Stimulated activated CD8-positive, alpha-beta memory T cell treated with anti-CD3 and anti-CD28 coated beads, Interleukin-7, amount 100 ng/mL, for 24 hours (primary cell): ENCODE data around the gene SUCLG2.

Source experiments
- DNase-seq: peaks from one replicate; pipeline ENCODE4 v3.0.0-alpha.2; 2020; ENCODE audit warnings: low read depth

SUCLG2 gene

DNA sequence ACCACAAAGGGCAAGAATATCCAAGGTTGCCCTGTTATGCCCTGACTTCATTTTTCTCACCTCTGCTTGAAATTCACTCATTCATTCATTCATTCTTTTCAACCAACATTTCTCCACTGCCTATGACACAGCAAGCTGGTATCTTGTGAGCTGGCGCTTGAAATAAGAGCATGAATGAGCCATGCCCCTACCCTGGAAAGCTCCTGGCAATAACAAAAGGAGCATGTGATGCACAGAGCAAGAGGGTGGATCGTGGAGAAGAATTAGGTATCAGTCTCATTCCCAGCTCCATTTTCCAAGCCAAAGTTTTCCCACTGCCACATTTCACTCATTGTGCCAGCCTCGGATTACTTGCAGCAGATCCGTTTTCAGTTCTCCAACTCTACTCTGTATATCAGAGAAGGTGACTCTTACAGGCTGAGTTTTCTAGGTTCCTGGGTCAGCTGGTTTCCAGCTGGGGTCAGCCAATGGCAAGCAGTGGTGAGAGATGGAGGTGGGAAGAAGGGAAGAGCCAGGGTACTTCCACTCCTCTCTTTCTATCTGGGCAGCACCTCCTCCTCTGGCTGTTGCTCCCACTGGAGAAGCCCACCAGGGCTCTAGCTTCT lies 144.8 kb downstream of the SUCLG2 start:
- no peak for DNase-seq

- DNase-seq: no peak
These were observed 146.8 kb downstream of the SUCLG2 start for GRCh38 chr3:67507584-67507983.

GRCh38 chr3:67500709-67501108 lies 153.7 kb downstream of the SUCLG2 start:
- DNase-seq: no peak

DNA sequence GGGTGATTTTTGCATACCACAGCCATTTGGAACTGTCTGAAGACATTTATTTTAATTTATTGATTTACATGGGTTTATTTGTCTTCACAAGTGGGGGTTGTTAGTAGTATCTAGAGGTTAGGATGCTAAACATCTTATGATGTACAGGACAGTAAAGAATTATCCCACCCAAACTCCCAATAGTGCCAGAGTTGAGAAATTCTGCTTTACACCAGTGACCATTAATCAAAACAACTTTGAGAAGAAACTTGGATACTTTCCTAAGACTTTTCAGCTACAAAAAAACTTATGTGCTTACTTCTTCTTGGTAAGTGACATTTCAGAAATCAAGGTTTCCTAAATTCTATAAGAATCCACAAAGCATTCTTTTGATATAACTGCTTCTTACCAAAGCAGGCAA lies 156.7 kb downstream of the SUCLG2 start:
- DNase-seq: no peak

GRCh38 chr3:67495751-67496150 lies 158.7 kb downstream of the SUCLG2 start:
- no peak for DNase-seq

GRCh38 chr3:67493808-67494207 lies 160.6 kb downstream of the SUCLG2 start:
- no peak for DNase-seq

DNA sequence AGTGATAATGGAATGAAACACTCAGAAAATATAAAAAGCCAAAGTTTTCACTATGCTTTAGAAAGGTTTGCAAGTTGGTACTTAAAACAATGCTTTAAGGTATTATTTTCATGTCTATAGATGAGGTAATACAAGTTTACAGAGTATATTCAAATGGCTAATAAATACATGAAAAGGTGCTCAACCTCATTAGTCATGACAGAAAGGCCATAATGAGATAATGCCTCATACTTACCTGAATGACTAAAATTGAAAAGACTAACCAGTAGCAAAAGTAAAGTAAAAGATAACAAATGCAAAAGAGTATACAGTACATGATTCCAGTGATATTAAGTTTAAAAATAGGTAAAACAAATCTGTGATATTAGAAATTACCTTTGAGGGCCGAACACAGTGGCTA lies 163.8 kb downstream of the SUCLG2 start:
- DNase-seq: no peak

DNA sequence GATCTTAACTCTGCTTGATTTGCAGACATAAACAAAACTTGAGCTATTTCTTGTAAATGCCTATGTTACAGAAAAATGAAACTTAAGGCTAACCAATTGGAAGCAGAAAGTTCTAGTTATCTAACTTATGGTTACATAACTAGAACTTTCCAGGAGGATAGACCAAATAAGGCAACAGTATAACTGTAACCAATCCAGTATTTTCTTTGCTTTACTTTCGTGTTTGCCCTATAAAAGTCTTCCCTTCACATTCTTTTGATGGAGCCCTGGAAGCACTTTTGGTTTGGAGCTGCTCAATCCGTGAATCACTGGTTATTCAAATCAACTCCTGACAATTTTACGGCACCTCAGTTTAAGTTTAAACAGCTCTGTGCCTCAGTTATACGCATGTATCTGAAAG lies 164.6 kb downstream of the SUCLG2 start:
- DNase-seq: no peak

GRCh38 chr3:67487564-67488114 lies 166.8 kb downstream of the SUCLG2 start:
- no peak for DNase-seq

- no peak for DNase-seq
These were observed 167.5 kb downstream of the SUCLG2 start for GRCh38 chr3:67486883-67487282.

DNA sequence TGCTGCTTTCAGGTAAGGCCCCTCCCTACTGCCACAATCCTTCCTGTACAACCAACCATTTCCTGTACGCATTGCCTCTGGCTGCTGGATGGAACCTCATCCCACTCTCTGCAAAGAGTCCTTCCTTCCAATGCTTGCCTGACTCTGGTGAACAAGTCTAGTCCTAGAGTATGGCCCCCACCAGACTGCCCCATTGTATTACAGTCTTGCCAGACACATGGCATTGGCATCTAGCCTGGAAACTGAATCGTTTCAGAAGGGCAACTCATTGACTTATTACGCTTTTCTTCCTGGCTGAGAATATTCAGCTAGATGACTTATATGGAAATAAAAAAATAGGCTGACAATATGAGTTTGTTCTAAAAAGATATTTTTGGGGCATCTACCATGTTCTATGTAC lies 170.3 kb downstream of the SUCLG2 start:
- DNase-seq: no peak

DNA sequence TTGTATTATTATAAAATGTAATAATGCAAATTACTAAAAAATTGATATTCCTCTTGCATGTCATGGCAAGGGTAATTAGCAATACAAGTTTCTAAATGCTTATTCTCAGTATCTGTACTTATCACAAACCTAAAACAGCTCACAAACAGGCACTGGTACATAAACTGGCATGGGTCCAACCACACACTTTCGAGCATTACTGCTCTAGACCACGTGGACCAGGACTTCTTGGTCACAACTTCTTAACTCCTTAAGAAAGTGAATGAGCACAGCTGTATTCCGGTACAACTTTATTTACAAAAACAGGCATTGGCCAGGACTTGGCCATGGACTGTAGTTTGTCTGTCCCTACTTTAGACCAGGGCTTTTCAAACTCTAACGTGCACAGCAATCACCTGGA lies 173.3 kb downstream of the SUCLG2 start:
- no peak for DNase-seq

DNA sequence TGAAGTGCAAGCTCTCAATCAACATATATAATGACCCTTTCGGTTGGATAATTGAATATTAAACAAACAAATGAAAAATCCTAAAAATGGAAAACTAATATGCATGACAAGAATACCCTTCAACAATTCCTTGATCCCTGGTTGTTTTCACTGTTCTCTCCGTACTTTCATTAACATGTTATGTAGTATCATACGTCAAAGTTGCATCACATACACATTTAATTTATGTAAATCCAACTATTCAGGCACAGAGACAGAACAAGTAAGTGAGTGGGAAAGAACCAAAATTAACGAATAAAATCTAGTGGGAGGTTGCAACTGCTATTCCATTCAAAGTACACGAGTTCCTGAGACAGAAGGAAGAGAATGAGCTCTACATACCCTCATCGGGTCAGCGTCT lies 176.0 kb downstream of the SUCLG2 start:
- DNase-seq: no peak

DNA sequence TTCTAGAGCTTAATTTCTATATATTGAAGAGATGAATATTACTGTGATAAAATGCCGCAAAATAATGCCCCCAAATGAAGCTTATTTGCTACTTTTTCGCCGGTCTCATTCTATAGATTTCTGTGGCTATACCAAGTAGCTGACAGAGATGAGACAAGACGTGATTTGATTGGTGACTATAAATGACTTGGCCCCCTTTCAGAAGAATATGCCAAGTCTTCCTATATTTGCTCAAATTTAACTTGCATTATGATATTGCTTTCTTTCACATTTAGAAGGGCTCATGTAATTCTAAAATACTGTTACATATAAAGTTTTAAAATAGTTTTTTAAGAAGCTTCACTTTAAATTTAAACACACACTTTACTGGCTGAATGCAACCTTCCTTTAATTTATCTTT lies 180.1 kb downstream of the SUCLG2 start:
- DNase-seq: no peak

- no peak for DNase-seq
These were observed 181.7 kb downstream of the SUCLG2 start for GRCh38 chr3:67472674-67473201.

GRCh38 chr3:67470207-67470606 lies 184.2 kb downstream of the SUCLG2 start:
- DNase-seq: no peak

DNA sequence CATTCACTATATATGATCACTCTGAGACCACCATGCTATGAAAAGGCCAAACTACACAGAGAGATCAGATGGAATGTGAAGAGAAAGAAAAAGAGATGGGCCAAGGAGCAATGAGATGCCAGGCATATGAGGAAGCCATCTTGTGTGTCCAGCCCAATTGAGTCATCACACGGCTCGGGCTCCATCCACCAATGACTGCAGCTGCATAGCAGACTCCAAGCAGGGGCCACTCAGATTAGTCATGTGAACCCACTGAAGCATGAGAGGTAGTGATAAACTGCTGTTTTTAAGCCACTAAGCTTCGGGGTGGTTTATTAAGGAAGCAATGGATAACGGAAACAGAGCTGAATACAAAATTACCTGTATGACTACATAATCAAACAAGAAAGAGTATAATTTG lies 185.9 kb downstream of the SUCLG2 start:
- no peak for DNase-seq

GRCh38 chr3:67463656-67464055 lies 190.8 kb downstream of the SUCLG2 start:
- no peak for DNase-seq

- DNase-seq: no peak
These were observed 192.2 kb downstream of the SUCLG2 start for GRCh38 chr3:67462187-67462586.

GRCh38 chr3:67461667-67462142 lies 192.7 kb downstream of the SUCLG2 start:
- no peak for DNase-seq

GRCh38 chr3:67460841-67461510 lies 193.4 kb downstream of the SUCLG2 start:
- no peak for DNase-seq

DNA sequence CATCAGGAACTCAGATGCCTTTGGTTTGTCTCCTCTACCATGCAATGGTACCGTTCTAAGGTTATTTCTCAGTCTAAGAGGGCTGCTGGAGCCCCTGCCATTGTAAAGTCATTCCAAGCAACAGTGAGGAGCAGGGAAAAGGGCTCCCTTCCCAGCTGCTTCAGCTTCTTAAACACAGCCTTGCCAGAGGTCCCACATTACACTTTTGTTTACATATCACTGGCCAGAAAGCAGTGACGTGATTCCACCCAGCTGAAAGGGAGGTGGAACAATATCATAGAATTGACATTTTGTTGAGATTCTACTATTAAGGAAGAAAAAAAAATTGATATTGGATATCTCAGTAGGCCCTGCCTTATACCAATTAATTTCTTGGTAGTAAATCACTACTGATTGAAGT lies 194.6 kb downstream of the SUCLG2 start:
- no peak for DNase-seq

- no peak for DNase-seq
These were observed 195.4 kb downstream of the SUCLG2 start for GRCh38 chr3:67458896-67459530.
